Skeletal muscle tissue (tissue), 4 donors: ENCODE data around the gene CASP6. TPM values are rescaled to one million over a fixed set of nuclear protein-coding genes. Genes with fewer than 3 reads are reported as not detected.
"Not testable (repeated sequence)": the region's sequence is repeated elsewhere in the genome, so short reads cannot be mapped to it uniquely, and the experiment has no call there.

Source experiments
- H3K27ac ChIP-seq: one replicate; pipeline ENCODE4 v1.7.0; 2013; ENCODE audit warnings: mild to moderate bottlenecking, low read depth, low read length, inconsistent platforms
- H3K27me3 ChIP-seq, 3 donors: one replicate each; pipeline ENCODE4 v1.7.0; 2013; ENCODE audit warnings: low read length in 3 of 3; ENCODE audit not compliant: control insufficient read depth in 3 of 3, insufficient read depth in 3 of 3
- H3K36me3 ChIP-seq, 3 donors: one replicate each; pipeline ENCODE4 v1.7.0; 2013; ENCODE audit warnings: low read length in 3 of 3; ENCODE audit not compliant: control insufficient read depth in 3 of 3, insufficient read depth in 3 of 3
- H3K4me1 ChIP-seq, 3 donors: one replicate each; pipeline ENCODE4 v1.7.0; 2013; ENCODE audit warnings: low read length in 3 of 3, mild to moderate bottlenecking in 3 of 3; ENCODE audit not compliant: control insufficient read depth in 3 of 3, insufficient read depth in 3 of 3
- H3K4me3 ChIP-seq, 3 donors: one replicate each; pipeline ENCODE4 v1.7.0; 2013; ENCODE audit warnings: low read length in 3 of 3
- H3K9ac ChIP-seq, 3 donors: one replicate each; pipeline ENCODE4 v1.7.0; 2013; ENCODE audit warnings: low read length in 3 of 3, mild to moderate bottlenecking in 3 of 3, moderate library complexity in 2 of 3, low read depth in 1 of 3
- H3K9me3 ChIP-seq, 3 donors: one replicate each; pipeline ENCODE4 v1.7.0; 2013; ENCODE audit warnings: low read length in 3 of 3; ENCODE audit not compliant: control insufficient read depth in 3 of 3
- total RNA-seq: library from RNA; depleted of rRNA; stranded (reverse); fragments of >200 nt; gene quantifications from one replicate; pipeline ENCODE4 v1.2.3, GENCODE V29; 2014
- donor health status: Osteomylitis.

The CASP6 gene
- total RNA-seq, 1 donor from 2014 or later, result 14.6 TPM

- Histone ChIP-seq H3K9me3 (no peaks in the 10 kb centered on the region), H3K4me1 (peaks cover 8 to 11% (median 9%) of the 10 kb centered on the region in 3 donors), H3K9ac (no peak overlapping the region), H3K27ac (no peak overlapping the region), H3K4me3 (no peak overlapping the region), H3K36me3 (peaks cover 0 to 7% (median 0%) of the 10 kb centered on the region in 3 donors), H3K27me3 (no peaks in the 10 kb centered on the region)
Observed at GRCh38 chr4:109699553-109700225, 3.6 kb downstream of the CASP6 start.

- Histone ChIP-seq H3K27me3 (no peaks in the 10 kb centered on the region), H3K4me1 (peaks cover 6 to 9% (median 8%) of the 10 kb centered on the region in 3 donors), H3K4me3 (no peak overlapping the region), H3K9me3 (no peaks in the 10 kb centered on the region), H3K9ac (no peak overlapping the region), H3K36me3 (peaks cover 0 to 10% (median 4%) of the 10 kb centered on the region in 3 donors), H3K27ac (no peak overlapping the region)
Observed at GRCh38 chr4:109698656-109699055, 4.6 kb downstream of the CASP6 start.

- Histone ChIP-seq H3K27ac (no peak overlapping the region), H3K9me3 (no peaks in the 10 kb centered on the region), H3K4me1 (no peaks in the 10 kb centered on the region), H3K9ac (no peak overlapping the region), H3K27me3 (no peaks in the 10 kb centered on the region), H3K36me3 (peaks cover 13 to 33% (median 25%) of the 10 kb centered on the region in 3 donors), H3K4me3 (no peak overlapping the region)
Observed at GRCh38 chr4:109691411-109691920, 11.8 kb downstream of the CASP6 start.

GRCh38 chr4:109690690-109691410, 12.4 kb downstream of the CASP6 start:
- H3K9me3 ChIP-seq, result no peaks in the 10 kb centered on the region
- H3K4me3 ChIP-seq, result no peak overlapping the region
- H3K36me3 ChIP-seq, result peaks cover 13 to 32% (median 25%) of the 10 kb centered on the region in 3 donors
- H3K27me3 ChIP-seq, result no peaks in the 10 kb centered on the region
- H3K9ac ChIP-seq, result no peak overlapping the region
- no peak overlapping the region for H3K27ac ChIP-seq
- H3K4me1 ChIP-seq, result no peaks in the 10 kb centered on the region

- H3K9me3 ChIP-seq, result no peaks in the 10 kb centered on the region
- H3K36me3 ChIP-seq, result peaks cover 0 to 9% (median 6%) of the 10 kb centered on the region in 3 donors
- H3K4me1 ChIP-seq, result no peaks in the 10 kb centered on the region
- H3K9ac ChIP-seq, result no peak overlapping the region
- no peak overlapping the region for H3K4me3 ChIP-seq
- H3K27ac ChIP-seq, result no peak overlapping the region
- H3K27me3 ChIP-seq, result no peaks in the 10 kb centered on the region
Observed at GRCh38 chr4:109684727-109685126, 18.5 kb downstream of the CASP6 start.

- peaks cover 0 to 6% (median 5%) of the 10 kb centered on the region in 3 donors for H3K36me3 ChIP-seq
- H3K27me3 ChIP-seq, result no peaks in the 10 kb centered on the region
Observed at GRCh38 chr4:109683621-109684253, 19.5 kb downstream of the CASP6 start.

GRCh38 chr4:109682875-109683274, 20.4 kb downstream of the CASP6 start:
- no peaks in the 10 kb centered on the region for H3K4me1 ChIP-seq
- H3K27ac ChIP-seq, result no peak overlapping the region
- no peak overlapping the region for H3K4me3 ChIP-seq
- H3K9ac ChIP-seq, result no peak overlapping the region
- H3K27me3 ChIP-seq, result no peaks in the 10 kb centered on the region
- H3K36me3 ChIP-seq, result peaks cover 0 to 5% (median 4%) of the 10 kb centered on the region in 3 donors
- H3K9me3 ChIP-seq, result no peaks in the 10 kb centered on the region

More at GRCh38 chr4:109683621-109684253, 19.5 kb downstream of the CASP6 start:
- no peaks in the 10 kb centered on the region for H3K4me1 ChIP-seq
- H3K9me3 ChIP-seq, result no peaks in the 10 kb centered on the region
- no peak overlapping the region for H3K27ac ChIP-seq
- H3K4me3 ChIP-seq, result no peak overlapping the region
- no peak overlapping the region for H3K9ac ChIP-seq

- not testable (repeated sequence) for H3K4me1 ChIP-seq, H3K4me3 ChIP-seq, H3K27ac ChIP-seq, H3K27me3 ChIP-seq, H3K36me3 ChIP-seq, H3K9ac ChIP-seq, H3K9me3 ChIP-seq
Observed at GRCh38 chr4:109678925-109679324, 24.3 kb downstream of the CASP6 start.

GRCh38 chr4:109678472-109678871, 24.8 kb downstream of the CASP6 start:
- not testable (repeated sequence) for H3K27me3 ChIP-seq, H3K36me3 ChIP-seq, H3K9ac ChIP-seq, H3K4me1 ChIP-seq, H3K4me3 ChIP-seq, H3K9me3 ChIP-seq, H3K27ac ChIP-seq

GRCh38 chr4:109676886-109677285, 26.4 kb downstream of the CASP6 start:
- no peaks in the 10 kb centered on the region for H3K4me1 ChIP-seq

More at GRCh38 chr4:109676886-109677285, 26.4 kb downstream of the CASP6 start:
- no peak overlapping the region for H3K4me3 ChIP-seq
- H3K9ac ChIP-seq, result no peak overlapping the region
- no peak overlapping the region for H3K27ac ChIP-seq
- H3K36me3 ChIP-seq, result no peaks in the 10 kb centered on the region
- no peaks in the 10 kb centered on the region for H3K27me3 ChIP-seq
- H3K9me3 ChIP-seq, result no peaks in the 10 kb centered on the region
